Right forelimb (tissue), 1 donor: ENCODE data around the gene PIP4K2A.

Experiments
- DNase-seq: peaks from one replicate; pipeline ENCODE4 v3.0.0-alpha.2; 2018

PIP4K2A gene

GRCh38 chr10:22690614-22691431 is 23.6 kb downstream of the PIP4K2A start:
- no peak for DNase-seq

GRCh38 chr10:22690158-22690557 is 24.2 kb downstream of the PIP4K2A start:
- DNase-seq, result no peak

GRCh38 chr10:22686347-22686746 is 28.0 kb downstream of the PIP4K2A start:
- DNase-seq, result no peak

GRCh38 chr10:22685926-22686325 is 28.5 kb downstream of the PIP4K2A start:
- no peak for DNase-seq

GRCh38 chr10:22684699-22685098 is 29.7 kb downstream of the PIP4K2A start:
- no peak for DNase-seq

- no peak for DNase-seq
Measured at GRCh38 chr10:22683140-22683389, 31.3 kb downstream of the PIP4K2A start.

- DNase-seq, result no peak
Measured at GRCh38 chr10:22682237-22683139, 31.9 kb downstream of the PIP4K2A start.

GRCh38 chr10:22681783-22682183 is 32.6 kb downstream of the PIP4K2A start:
- DNase-seq, result no peak

- DNase-seq, result no peak
Measured at GRCh38 chr10:22681301-22681700, 33.1 kb downstream of the PIP4K2A start.

- DNase-seq, result no peak
Measured at GRCh38 chr10:22679608-22680007, 34.8 kb downstream of the PIP4K2A start.

GRCh38 chr10:22677333-22677732 is 37.0 kb downstream of the PIP4K2A start:
- DNase-seq, result no peak

GRCh38 chr10:22676435-22676834 is 37.9 kb downstream of the PIP4K2A start:
- DNase-seq, result no peak

- no peak for DNase-seq
Measured at GRCh38 chr10:22674573-22674930, 39.8 kb downstream of the PIP4K2A start.

GRCh38 chr10:22673785-22674572 is 40.4 kb downstream of the PIP4K2A start:
- DNase-seq, result no peak

- DNase-seq, result no peak
Measured at GRCh38 chr10:22673091-22673392, 41.3 kb downstream of the PIP4K2A start.

GRCh38 chr10:22672319-22673090 is 41.9 kb downstream of the PIP4K2A start:
- DNase-seq, result no peak

GRCh38 chr10:22670788-22671187 is 43.6 kb downstream of the PIP4K2A start:
- no peak for DNase-seq

- no peak for DNase-seq
Measured at GRCh38 chr10:22669163-22669711, 45.1 kb downstream of the PIP4K2A start.

GRCh38 chr10:22667093-22667480 is 47.3 kb downstream of the PIP4K2A start:
- DNase-seq, result no peak

GRCh38 chr10:22666287-22667092 is 47.9 kb downstream of the PIP4K2A start:
- no peak for DNase-seq

GRCh38 chr10:22665329-22665728 is 49.0 kb downstream of the PIP4K2A start:
- no peak for DNase-seq
